K562 (cell line): Measurements from ENCODE around the gene CACYBP. TPM values are rescaled to one million over a fixed set of nuclear protein-coding genes. Genes with fewer than 3 reads are reported as not detected.

ENCODE experiments used
- E2F3 ChIP-seq: fragments of 250-450 bp; sonication (Bioruptor Pico); IDR thresholded peaks from 2 replicates; pipeline ENCODE4 v1.4.0; 2020; ENCODE audit warnings: mild to moderate bottlenecking
- MAFG ChIP-seq: fragments of 450-650 bp; conservative IDR thresholded peaks from 2 replicates; pipeline ENCODE4 v1.6.1; 2016; ENCODE audit warnings: missing genetic modification characterization, missing compliant biosample characterization
- MGA ChIP-seq: fragments of 450-650 bp; IDR thresholded peaks from 2 replicates; pipeline ENCODE4 v1.6.1; 2016; ENCODE audit warnings: mild to moderate bottlenecking, moderate library complexity
- NFIC ChIP-seq: fragments of 450-650 bp; IDR thresholded peaks from 2 replicates; pipeline ENCODE4 v1.6.1; 2017; ENCODE audit warnings: mild to moderate bottlenecking, inconsistent platforms
- NKRF ChIP-seq: fragments of 450-650 bp; IDR thresholded peaks from 2 replicates; pipeline ENCODE4 v1.6.1; 2016; ENCODE audit warnings: borderline replicate concordance
- PATZ1 ChIP-seq: fragments of 250-450 bp; sonication (Bioruptor Pico); IDR thresholded peaks from 2 replicates; pipeline ENCODE4 v1.5.0; 2020; ENCODE audit warnings: mild to moderate bottlenecking, borderline replicate concordance
- PURB ChIP-seq: sonication (generic); formaldehyde crosslinking; IDR thresholded peaks from 2 replicates; pipeline ENCODE4 v1.9.0; 2021; ENCODE audit warnings: low read depth, mild to moderate bottlenecking, missing genetic modification reagents
- SMARCA5 ChIP-seq: fragments of 450-650 bp; IDR thresholded peaks from 2 replicates; pipeline ENCODE4 v1.6.1; 2016
- ZBTB49 ChIP-seq: sonication (generic); formaldehyde crosslinking; IDR thresholded peaks from 2 replicates; pipeline ENCODE4 v1.8.0; 2022; ENCODE audit warnings: missing genetic modification reagents, mild to moderate bottlenecking, borderline replicate concordance
- ZNF436 ChIP-seq: fragments of 250-450, 450-650 bp; sonication (Bioruptor Pico); formaldehyde crosslinking; IDR thresholded peaks from 2 replicates; pipeline ENCODE4 v1.7.0; 2020; ENCODE audit warnings: mild to moderate bottlenecking
- polyA plus RNA-seq, 8 experiments: library from polyadenylated mRNA; depleted of rRNA in 4 of 8; stranded (reverse) in 5 of 8; unstranded in 3 of 8; fragments of >200 nt; fragmentation: Nextera tagmentation in 2 of 8; fragmentation: Illumina TruSeq in 1 of 8; extraction: Ambion mirVana in 2 of 8; extraction: Trizol in 1 of 8; gene quantifications; 2 replicates each; pipeline versions ENCODE4 v1.2.1 to v1.2.3, GENCODE V29; 2011 to 2014; ENCODE audit warnings: inconsistent platforms in 1 of 8, missing spikeins in 1 of 8
- total RNA-seq, 7 experiments: library from RNA; depleted of rRNA in 6 of 7; stranded (reverse); fragments of >200 nt in 6 of 7; fragmentation: Illumina TruSeq in 2 of 7; extraction: Trizol in 2 of 7; gene quantifications; 2 replicates each; pipeline versions ENCODE4 v1.2.1 to v1.2.3, GENCODE V29; 2011 to 2021; ENCODE audit warnings: low replicate concordance in 1 of 7

CACYBP gene
- total and polyA plus RNA-seq, 9 of the 15 experiments (the other 6 are each of a cell fraction or from before 2014, with no cell fraction given), result 147 to 1,576 (median 488) TPM

GRCh38 chr1:174963529-174964125 is 36.1 kb upstream of the CACYBP start (continued):
- TF ChIP-seq MGA (no peak), NKRF (no peak), SMARCA5 (no peak), PURB (CRISPR knock-in tag) (no peak), NFIC (peak; percentile 100), ZNF436 (no peak), ZBTB49 (CRISPR knock-in tag) (no peak), E2F3 (CRISPR knock-in tag) (no peak), PATZ1 (CRISPR knock-in tag) (no peak), MAFG (tag) (no peak)
